Suprapubic skin (tissue), 3 donors: ENCODE results near the gene TEAD2.

ENCODE experiments used
- CTCF ChIP-seq, 2 donors: fragments of 200-600 bp in 1 of 2; fragments of 450-650 bp in 1 of 2; sonication (generic) in 1 of 2; IDR thresholded peaks; one replicate each; pipeline ENCODE4 v1.5.1; 2016 to 2019; ENCODE audit warnings: antibody characterized with exemption in 2 of 2, mild to moderate bottlenecking in 1 of 2, moderate library complexity in 1 of 2
- EP300 ChIP-seq: sonication (generic); formaldehyde crosslinking; IDR thresholded peaks from one replicate; pipeline ENCODE4 v1.6.1; 2017; ENCODE audit warnings: antibody characterized with exemption
- POLR2A ChIP-seq, 2 donors: fragments of 450-650 bp; IDR thresholded peaks; one replicate each; pipeline ENCODE4 v1.6.1; 2017; ENCODE audit warnings: antibody characterized with exemption in 2 of 2, mild to moderate bottlenecking in 2 of 2, moderate library complexity in 2 of 2

DNA sequence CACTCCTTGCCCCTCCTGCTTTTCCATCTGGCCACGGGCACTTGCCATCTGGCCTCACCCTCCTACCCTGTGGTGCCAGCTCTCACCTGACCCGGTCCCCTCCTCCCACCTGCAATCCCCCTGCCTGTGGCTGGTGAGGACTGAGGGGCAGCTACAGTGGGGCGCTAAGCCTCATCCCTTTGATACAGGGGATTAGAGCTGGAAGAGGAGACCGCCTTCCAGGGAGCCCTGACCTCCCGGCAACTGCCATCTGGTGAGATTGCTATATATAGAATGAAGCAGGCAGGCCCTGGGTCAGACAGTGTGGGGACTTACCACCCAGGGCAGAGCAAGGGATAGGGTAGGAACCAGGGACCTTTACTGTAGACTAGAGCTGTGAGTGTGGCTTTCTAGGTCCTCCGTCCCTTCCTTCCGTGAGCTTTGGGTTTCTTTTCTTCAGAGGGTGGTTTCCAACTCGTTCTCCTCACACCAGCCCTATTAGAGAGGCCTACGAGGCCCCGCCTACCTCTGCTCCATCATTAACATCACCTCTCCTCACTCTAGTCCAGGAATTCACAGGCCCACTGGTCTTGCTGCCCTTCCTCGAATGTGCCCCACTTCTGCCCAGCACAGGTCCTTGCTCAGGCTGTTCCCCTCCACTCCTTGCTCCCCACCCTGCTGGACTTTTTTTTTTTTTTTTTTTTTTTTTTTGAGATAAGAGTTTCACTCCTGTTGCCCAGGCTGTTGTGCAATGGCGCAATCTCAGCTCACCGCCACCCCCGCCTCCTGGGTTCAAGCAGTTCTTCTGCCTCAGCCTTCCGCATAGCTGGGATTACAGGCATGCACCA, 33.6 kb upstream of the TEAD2 start:
- TF ChIP-seq EP300 = no peak
- TF ChIP-seq CTCF (IDR thresholded peaks at IDR 0.05) = no peak
- TF ChIP-seq POLR2A (IDR thresholded peaks at IDR 0.05) = no peak
